Natural killer cell (primary cell): Measurements from ENCODE around the gene SRCIN1. TPM values are rescaled to one million over a fixed set of nuclear protein-coding genes. Genes with fewer than 3 reads are reported as not detected.

Experiments used
- ATAC-seq, 3 donors: fragments of 150-1000 bp in 2 of 3; fragments of 200-7000 bp in 1 of 3; cut with Tn5 transposase; 1 replicate in 1 of 3; 2 replicates in 2 of 3; pipeline ENCODE4 v1.10.0; 2021; ENCODE audit warnings: mild to moderate bottlenecking in 2 of 3, moderate library complexity in 2 of 3
- DNase-seq, 2 donors: peaks; one replicate each; pipeline versions ENCODE4 v3.0.0 to v3.0.0-alpha.2; 2013 to 2021; ENCODE audit warnings: mixed read lengths in 1 of 2
- H3K27ac ChIP-seq: one replicate; pipeline ENCODE4 v1.5.1; 2013; ENCODE audit warnings: mild to moderate bottlenecking, low read length
- H3K27me3 ChIP-seq: one replicate; pipeline ENCODE4 v1.6.1; 2013; ENCODE audit warnings: low read length; ENCODE audit not compliant: control insufficient read depth, insufficient read depth
- H3K36me3 ChIP-seq: one replicate; pipeline ENCODE4 v1.6.1; 2013; ENCODE audit warnings: low read length; ENCODE audit not compliant: control insufficient read depth, insufficient read depth
- H3K4me1 ChIP-seq: one replicate; pipeline ENCODE4 v1.6.1; 2013; ENCODE audit warnings: low read length; ENCODE audit not compliant: control insufficient read depth, insufficient read depth
- H3K4me3 ChIP-seq: one replicate; pipeline ENCODE4 v1.5.1; 2013; ENCODE audit warnings: low read length
- H3K9me3 ChIP-seq: one replicate; pipeline ENCODE4 v1.6.1; 2013; ENCODE audit warnings: low read length; ENCODE audit not compliant: control insufficient read depth, insufficient read depth
- H3K27ac Mint-ChIP-seq, 2 donors: one replicate each; pipeline ENCODE4 v1.8.0; 2022; ENCODE audit warnings: mild to moderate bottlenecking in 2 of 2, mixed read lengths in 2 of 2, moderate library complexity in 1 of 2
- H3K27me3 Mint-ChIP-seq, 2 donors: one replicate each; pipeline ENCODE4 v1.8.0; 2022; ENCODE audit warnings: low read depth in 2 of 2, mixed read lengths in 2 of 2
- H3K36me3 Mint-ChIP-seq: one replicate; pipeline ENCODE4 v1.8.0; 2022; ENCODE audit warnings: mixed read lengths
- H3K4me1 Mint-ChIP-seq, 2 donors: one replicate each; pipeline ENCODE4 v1.8.0; 2022; ENCODE audit warnings: mixed read lengths in 2 of 2
- H3K4me3 Mint-ChIP-seq: one replicate; pipeline ENCODE4 v1.8.0; 2022; ENCODE audit warnings: mild to moderate bottlenecking, moderate library complexity, mixed read lengths
- H3K9me3 Mint-ChIP-seq, 2 donors: one replicate each; pipeline ENCODE4 v1.8.0; 2022; ENCODE audit warnings: mixed read lengths in 2 of 2
- CTCF ChIP-seq: fragments of 200-600 bp; IDR thresholded peaks from one replicate; pipeline ENCODE4 v1.8.0; 2022; ENCODE audit warnings: antibody characterized with exemption
- WGBS: methylation state at CpG from one replicate; pipeline ENCODE4 v1.1.7; 2013; ENCODE audit warnings: missing lambda C conversion rate; ENCODE audit not compliant: insufficient coverage; 5-methylcytosine and 5-hydroxymethylcytosine counted together
- intact Hi-C: fragments of 100-400 bp; cut with micrococcal nuclease; formaldehyde crosslinking; loops from one replicate; pipeline ENCODE4 v1.14.2; 2022
- total RNA-seq, 4 donors: library from RNA; stranded (reverse); fragments of 120-200 nt in 1 of 4; gene quantifications; one replicate each; pipeline versions ENCODE4 v1.2.3 to v1.2.4, GENCODE V29; 2013 to 2022

SRCIN1 gene
- total RNA-seq, 3 donors from 2014 or later (not counting 1 experiment from before 2014, with no cell fraction given) = 0.28 to 0.50 TPM; not detected in 1

DNA sequence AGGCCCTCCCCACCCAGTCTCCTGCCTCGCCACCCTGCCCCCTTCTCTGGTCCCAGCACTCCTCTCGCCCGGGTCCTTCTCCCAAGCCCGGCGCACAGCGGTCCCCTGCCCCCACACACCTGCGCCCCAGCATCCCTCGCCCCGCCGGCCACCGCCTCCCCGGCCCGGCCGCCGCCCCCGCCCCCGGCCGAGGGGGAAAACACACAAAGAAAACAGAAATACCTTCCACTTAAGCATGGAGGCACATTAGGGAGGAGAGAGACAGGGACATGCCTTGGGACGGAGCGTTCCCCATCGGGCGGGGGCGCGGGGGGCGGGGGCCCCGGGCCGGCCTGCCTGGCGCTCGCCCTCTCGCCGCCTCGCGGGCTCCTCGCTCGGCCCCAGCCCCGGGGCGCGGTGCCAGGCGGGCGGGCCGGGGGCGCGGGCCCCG is 326 bp downstream of the SRCIN1 start:
- H3K9me3 Mint-ChIP-seq = no peaks in the 10 kb centered on the region
- Histone ChIP-seq H3K27me3 (peaks cover 38% of the 10 kb centered on the region), H3K27ac (no peak overlapping the region), H3K36me3 (no peaks in the 10 kb centered on the region), H3K4me1 (peaks cover 22% of the 10 kb centered on the region), H3K4me3 (no peak overlapping the region), H3K9me3 (no peaks in the 10 kb centered on the region)
- no peaks in the 10 kb centered on the region for H3K36me3 Mint-ChIP-seq
- H3K27ac Mint-ChIP-seq = peak overlapping the region in 1 of 2 donors; percentile 33
- TF ChIP-seq CTCF = no peak
- no peak for DNase-seq
- H3K27me3 Mint-ChIP-seq = peaks cover 24 to 49% of the 10 kb centered on the region in 2 donors
- peak overlapping the region; percentile 60 for H3K4me3 Mint-ChIP-seq
- under 1% methylated on average over 41 of the region's 44 CpGs for WGBS
- no peak for ATAC-seq
- peaks cover 0 to 22% of the 10 kb centered on the region in 2 donors for H3K4me1 Mint-ChIP-seq
- intact Hi-C loops = no loop called here

GRCh38 chr17:38604479-38605403 is 1.0 kb downstream of the SRCIN1 start:
- intact Hi-C loops = no loop called here
- no peak for TF ChIP-seq CTCF
- Histone ChIP-seq H3K4me1 (peaks cover 22% of the 10 kb centered on the region), H3K36me3 (no peaks in the 10 kb centered on the region), H3K27ac (no peak overlapping the region), H3K27me3 (peaks cover 36% of the 10 kb centered on the region), H3K9me3 (no peaks in the 10 kb centered on the region), H3K4me3 (no peak overlapping the region)
- H3K4me1 Mint-ChIP-seq = peaks cover 0 to 22% of the 10 kb centered on the region in 2 donors
- no peaks in the 10 kb centered on the region for H3K9me3 Mint-ChIP-seq
- peak; percentile 19 to 31 (median 25) for ATAC-seq
- DNase-seq = peak in 1 of 2 donors; percentile 50
- H3K27me3 Mint-ChIP-seq = peaks cover 30 to 52% of the 10 kb centered on the region in 2 donors
- 9% methylated on average over 23 of the region's 38 CpGs for WGBS
- H3K4me3 Mint-ChIP-seq = peak overlapping the region; percentile 60
- H3K27ac Mint-ChIP-seq = peak overlapping the region in 1 of 2 donors; percentile 33
- no peaks in the 10 kb centered on the region for H3K36me3 Mint-ChIP-seq

GRCh38 chr17:38603786-38604478 is 1.8 kb downstream of the SRCIN1 start:
- H3K4me1 Mint-ChIP-seq = peaks cover 0 to 22% of the 10 kb centered on the region in 2 donors
- ATAC-seq (no peak), DNase-seq (no peak)
- peaks cover 22% of the 10 kb centered on the region for H3K4me1 ChIP-seq
- H3K9me3 Mint-ChIP-seq = no peaks in the 10 kb centered on the region
- H3K4me3 ChIP-seq = no peak overlapping the region
- 36% methylated on average over 5 of the region's 6 CpGs for WGBS
- TF ChIP-seq CTCF = no peak
- no peaks in the 10 kb centered on the region for H3K36me3 Mint-ChIP-seq
- H3K27ac Mint-ChIP-seq = peak overlapping the region in 1 of 2 donors; percentile 17
- H3K36me3 ChIP-seq = no peaks in the 10 kb centered on the region
- peaks cover 32% of the 10 kb centered on the region for H3K27me3 ChIP-seq
- no peaks in the 10 kb centered on the region for H3K9me3 ChIP-seq
- peak overlapping the region; percentile 0 for H3K4me3 Mint-ChIP-seq
- intact Hi-C loops = no loop called here
- H3K27me3 Mint-ChIP-seq = peaks cover 27 to 52% of the 10 kb centered on the region in 2 donors
- H3K27ac ChIP-seq = no peak overlapping the region
